Transverse colon (tissue), 4 donors: Measurements from ENCODE around the gene MIDN. TPM values are rescaled to one million over a fixed set of nuclear protein-coding genes. Genes with fewer than 3 reads are reported as not detected.
A peak's percentile ranks its signal among the peaks of the same experiment; 100 is the strongest.

ENCODE experiments used
- DNase-seq: peaks from one replicate; pipeline ENCODE4 v3.0.0-alpha.2; 2019
- H3K27ac ChIP-seq, 4 donors: fragments of 200-600 bp; sonication (generic); 2 replicates each; pipeline ENCODE4 v1.5.1; 2016 to 2018; ENCODE audit warnings: inconsistent platforms in 4 of 4
- H3K27me3 ChIP-seq: fragments of 200-600 bp; sonication (generic); 2 replicates; pipeline ENCODE4 v1.5.1; 2017; ENCODE audit warnings: inconsistent platforms
- H3K36me3 ChIP-seq, 4 donors: fragments of 200-600 bp; sonication (generic); 2 replicates each; pipeline ENCODE4 v1.5.1; 2017 to 2019; ENCODE audit warnings: inconsistent platforms in 4 of 4
- H3K4me1 ChIP-seq, 4 donors: fragments of 200-600 bp; sonication (generic); 2 replicates each; pipeline ENCODE4 v1.5.1; 2017 to 2020; ENCODE audit warnings: inconsistent platforms in 4 of 4
- H3K4me3 ChIP-seq, 4 donors: fragments of 200-600 bp; sonication (generic); 1 replicate in 1 of 4; 2 replicates in 3 of 4; pipeline versions ENCODE4 v1.5.1 to v1.6.1; 2017 to 2019; ENCODE audit warnings: inconsistent platforms in 4 of 4
- H3K9me3 ChIP-seq, 2 donors: fragments of 200-600 bp; sonication (generic); 2 replicates each; pipeline ENCODE4 v1.5.1; 2017 to 2019; ENCODE audit warnings: inconsistent platforms in 2 of 2
- EP300 ChIP-seq: sonication (generic); formaldehyde crosslinking; IDR thresholded peaks from one replicate; pipeline ENCODE4 v1.6.1; 2017; ENCODE audit warnings: antibody characterized with exemption, low read depth
- POLR2A ChIP-seq: fragments of 450-650 bp; IDR thresholded peaks from one replicate; pipeline ENCODE4 v1.6.1; 2016; ENCODE audit warnings: antibody characterized with exemption, mild to moderate bottlenecking, moderate library complexity
- POLR2AphosphoS5 ChIP-seq, 3 donors: sonication (generic); formaldehyde crosslinking; IDR thresholded peaks; one replicate each; pipeline ENCODE4 v1.6.1; 2016; ENCODE audit warnings: antibody characterized with exemption in 3 of 3
- WGBS, 2 donors: methylation state at CpG; one replicate each; pipeline ENCODE4 v1.1.5; 2018; ENCODE audit warnings: low coverage in 1 of 2; 5-methylcytosine and 5-hydroxymethylcytosine counted together
- in situ Hi-C, 4 donors: fragments of 200-750 bp; cut with MboI; loops; one replicate each; pipeline versions ENCODE4 v1.15.0 to v1.15.1; 2017; ENCODE audit warnings: low sequenced_read_pairs in 3 of 4, low pct_ligation_motif_present in 1 of 4, low pct_unique_long_range_greater_than_20kb in 1 of 4
- intact Hi-C: fragments of 100-400 bp; cut with DNase I; formaldehyde crosslinking; loops from one replicate; pipeline ENCODE4 v1.15.1; 2023; ENCODE audit warnings: low total_unique reads
- total RNA-seq, 4 donors: library from RNA; depleted of rRNA; stranded (reverse); fragments of >200 nt; gene quantifications; one replicate each; pipeline ENCODE4 v1.1.0, GENCODE V29; 2016
- TF ChIP-seq, protein P1 (sequence below), 5 experiments: fragments of 200-600 bp in 3 of 5; fragments of 450-650 bp in 2 of 5; sonication (generic) in 3 of 5; IDR thresholded peaks; 1 replicate in 2 of 5; 2 replicates in 3 of 5; pipeline ENCODE4 v1.5.1; 2016 to 2017; ENCODE audit warnings: antibody characterized with exemption in 5 of 5, inconsistent platforms in 3 of 5, mild to moderate bottlenecking in 2 of 5, moderate library complexity in 1 of 5

The MIDN gene
- total RNA-seq, 4 donors from 2014 or later = 89.4 to 379 (median 116) TPM

DNA sequence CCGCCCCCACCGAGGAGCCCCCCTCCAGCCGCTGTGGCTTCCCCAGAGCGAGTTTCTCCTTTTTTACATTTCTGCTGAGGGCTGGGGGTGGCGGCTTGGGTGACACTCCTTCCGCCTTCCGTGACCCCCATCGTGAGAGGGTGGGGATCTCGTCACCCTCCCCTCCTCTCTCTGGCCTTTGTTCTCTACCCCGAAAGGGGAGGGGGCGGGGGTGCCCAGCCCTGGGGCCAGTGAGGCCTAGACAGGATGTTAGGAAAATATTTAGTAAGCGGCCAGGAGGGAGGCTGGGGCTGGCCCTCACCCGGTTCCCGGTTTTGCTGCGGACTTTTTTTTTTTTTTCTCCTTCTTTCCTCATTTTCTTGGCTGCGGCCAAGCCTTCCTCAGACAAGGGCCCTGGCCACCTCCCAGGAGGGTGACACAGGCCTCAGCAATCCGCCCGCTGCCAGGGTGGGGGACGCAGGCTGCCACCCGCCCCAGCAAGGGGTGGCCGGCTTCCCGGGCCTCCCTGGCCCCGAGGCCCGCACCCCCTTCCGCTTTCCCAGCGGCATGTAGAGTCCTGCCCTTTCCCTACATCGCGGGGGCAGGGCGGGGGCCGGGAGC, 3.9 kb downstream of the MIDN start:
- in situ Hi-C loops = no loop called here
- peak overlapping the region; percentile 98 to 99 (median 98) for H3K27ac ChIP-seq
- H3K9me3 ChIP-seq = no peaks in the 10 kb centered on the region
- TF ChIP-seq POLR2A (peak; percentile 14), EP300 (peak; percentile 11), POLR2AphosphoS5 (IDR thresholded peaks at IDR 0.05) (peak; percentile 31 to 78 (median 71))
- TF ChIP-seq, protein P1, sequence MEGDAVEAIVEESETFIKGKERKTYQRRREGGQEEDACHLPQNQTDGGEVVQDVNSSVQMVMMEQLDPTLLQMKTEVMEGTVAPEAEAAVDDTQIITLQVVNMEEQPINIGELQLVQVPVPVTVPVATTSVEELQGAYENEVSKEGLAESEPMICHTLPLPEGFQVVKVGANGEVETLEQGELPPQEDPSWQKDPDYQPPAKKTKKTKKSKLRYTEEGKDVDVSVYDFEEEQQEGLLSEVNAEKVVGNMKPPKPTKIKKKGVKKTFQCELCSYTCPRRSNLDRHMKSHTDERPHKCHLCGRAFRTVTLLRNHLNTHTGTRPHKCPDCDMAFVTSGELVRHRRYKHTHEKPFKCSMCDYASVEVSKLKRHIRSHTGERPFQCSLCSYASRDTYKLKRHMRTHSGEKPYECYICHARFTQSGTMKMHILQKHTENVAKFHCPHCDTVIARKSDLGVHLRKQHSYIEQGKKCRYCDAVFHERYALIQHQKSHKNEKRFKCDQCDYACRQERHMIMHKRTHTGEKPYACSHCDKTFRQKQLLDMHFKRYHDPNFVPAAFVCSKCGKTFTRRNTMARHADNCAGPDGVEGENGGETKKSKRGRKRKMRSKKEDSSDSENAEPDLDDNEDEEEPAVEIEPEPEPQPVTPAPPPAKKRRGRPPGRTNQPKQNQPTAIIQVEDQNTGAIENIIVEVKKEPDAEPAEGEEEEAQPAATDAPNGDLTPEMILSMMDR (IDR thresholded peaks at IDR 0.05) = no peak
- peak; percentile 86 for DNase-seq
- H3K4me1 ChIP-seq = peaks cover 26 to 67% (median 63%) of the 10 kb centered on the region in 4 donors
- 2% methylated on average over 29 of the region's 30 CpGs; no CpG with 5 or more reads in 1 of the 2 donors for WGBS, 2 donors
- no peaks in the 10 kb centered on the region for H3K27me3 ChIP-seq
- peak overlapping the region; percentile 80 to 91 (median 88) for H3K4me3 ChIP-seq
- intact Hi-C loops = no loop called here
- H3K36me3 ChIP-seq = peaks cover 0 to 31% (median 18%) of the 10 kb centered on the region in 4 donors

DNA sequence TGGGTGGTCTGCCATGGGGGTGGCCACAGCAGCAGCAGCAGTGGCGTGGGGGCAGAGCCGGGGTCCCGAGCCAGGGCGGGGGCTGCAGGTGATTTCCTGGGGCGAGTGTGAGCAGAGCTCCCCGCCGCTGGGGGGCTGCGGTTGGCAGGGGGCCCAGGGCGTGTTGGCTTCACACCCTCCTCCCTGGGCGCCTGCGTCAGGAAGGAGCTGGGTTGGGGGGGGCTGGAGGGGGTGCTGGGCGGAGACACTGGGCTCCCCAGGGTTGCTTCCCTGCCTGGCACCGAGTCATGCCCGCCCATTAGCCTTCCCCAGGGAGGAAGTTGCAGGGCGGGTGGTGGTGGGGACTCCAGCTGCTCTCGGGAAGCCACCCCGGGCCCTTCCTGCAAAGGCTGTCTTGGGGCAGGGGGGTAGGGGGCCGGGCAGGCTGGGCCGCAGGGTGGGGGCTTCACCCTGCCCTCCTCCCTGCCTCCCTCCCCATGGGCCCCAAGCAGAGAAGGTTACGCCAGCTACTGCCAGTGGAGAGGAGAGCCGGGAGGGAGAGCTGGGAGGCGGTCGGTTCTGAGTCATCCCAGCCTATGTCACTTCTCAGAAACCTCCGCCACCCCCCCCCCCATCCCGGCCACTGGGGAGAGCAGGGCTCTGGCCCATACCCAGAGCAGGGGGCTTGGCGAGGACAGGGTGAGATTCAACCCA, 4.6 kb downstream of the MIDN start:
- no peaks in the 10 kb centered on the region for H3K9me3 ChIP-seq
- intact Hi-C loops (no loop called here), in situ Hi-C loops (no loop called here)
- H3K27ac ChIP-seq = peak overlapping the region; percentile 98 to 99 (median 98)
- DNase-seq = peak; percentile 91
- H3K27me3 ChIP-seq = no peaks in the 10 kb centered on the region
- 2% methylated on average over 13 of the region's 26 CpGs; no CpG with 5 or more reads in 1 of the 2 donors for WGBS, 2 donors
- H3K4me3 ChIP-seq = peak overlapping the region; percentile 53 to 91 (median 84)
- peaks cover 21 to 67% (median 61%) of the 10 kb centered on the region in 4 donors for H3K4me1 ChIP-seq
- TF ChIP-seq, protein P1 (IDR thresholded peaks at IDR 0.05) = peak in 4 of 5 experiments; percentile 7 to 48 (median 17)
- TF ChIP-seq POLR2AphosphoS5 (IDR thresholded peaks at IDR 0.05) (peak; percentile 50 to 65 (median 52)), POLR2A (peak; percentile 5), EP300 (no peak)
- peaks cover 0 to 34% (median 19%) of the 10 kb centered on the region in 4 donors for H3K36me3 ChIP-seq

DNA sequence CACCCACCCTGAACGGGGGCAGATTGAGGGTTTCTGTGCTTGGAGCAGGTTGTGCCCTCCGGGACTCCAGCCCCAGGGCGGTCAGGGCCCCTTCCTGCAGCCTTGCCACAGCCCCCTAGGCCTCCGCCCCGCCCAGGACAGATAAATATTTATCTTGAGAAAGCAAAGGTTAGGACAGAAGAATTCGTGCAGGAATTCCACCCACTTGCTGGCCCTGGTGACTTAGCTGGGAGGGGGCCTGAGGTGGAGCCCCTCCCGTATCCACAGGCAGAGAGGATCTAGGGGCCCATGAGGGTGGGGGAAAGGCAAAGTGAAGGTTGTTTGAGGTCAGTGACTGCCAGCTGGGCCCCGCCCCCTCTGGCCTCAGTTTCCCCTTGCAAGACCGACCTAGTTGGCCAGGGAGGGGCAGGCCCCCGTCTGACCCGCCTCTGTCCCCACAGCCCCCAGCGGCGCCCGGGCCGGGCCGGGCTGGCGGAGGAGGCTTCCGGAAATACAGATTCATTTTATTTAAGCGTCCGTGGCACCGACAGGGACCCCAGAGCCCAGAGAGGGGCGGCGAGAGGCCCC, 5.2 kb downstream of the MIDN start:
- H3K36me3 ChIP-seq = peaks cover 0 to 34% (median 19%) of the 10 kb centered on the region in 4 donors
- peak; percentile 74 for DNase-seq
- peak in 1 of 3 donors; percentile 20 for TF ChIP-seq POLR2AphosphoS5 (IDR thresholded peaks at IDR 0.05)
- TF ChIP-seq, protein P1 (IDR thresholded peaks at IDR 0.05) = no peak

DNA sequence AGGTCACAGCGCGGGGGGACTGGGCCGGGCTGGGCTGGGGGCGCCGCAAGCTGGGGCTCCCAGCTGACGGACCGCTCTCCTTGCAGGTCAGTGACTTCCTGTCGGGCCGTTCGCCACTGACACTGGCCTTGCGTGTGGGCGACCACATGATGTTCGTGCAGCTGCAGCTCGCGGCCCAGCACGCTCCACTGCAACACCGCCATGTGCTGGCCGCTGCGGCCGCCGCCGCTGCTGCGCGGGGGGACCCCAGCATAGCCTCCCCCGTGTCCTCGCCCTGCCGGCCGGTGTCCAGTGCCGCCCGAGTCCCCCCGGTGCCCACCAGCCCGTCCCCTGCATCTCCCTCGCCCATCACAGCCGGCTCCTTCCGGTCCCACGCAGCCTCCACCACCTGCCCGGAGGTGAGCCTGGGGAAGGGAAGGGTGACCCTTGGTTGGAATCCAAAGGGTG, 5.7 kb downstream of the MIDN start:
- Histone ChIP-seq H3K27ac (peak overlapping the region; percentile 98 to 99 (median 98)), H3K9me3 (no peaks in the 10 kb centered on the region), H3K4me1 (peaks cover 31 to 76% (median 69%) of the 10 kb centered on the region in 4 donors), H3K4me3 (peak overlapping the region in 3 of 4 donors; percentile 10 to 91 (median 87)), H3K36me3 (peaks cover 0 to 34% (median 19%) of the 10 kb centered on the region in 4 donors), H3K27me3 (no peaks in the 10 kb centered on the region)
- TF ChIP-seq, protein P1 (IDR thresholded peaks at IDR 0.05) = no peak
- TF ChIP-seq POLR2AphosphoS5 (IDR thresholded peaks at IDR 0.05) = peak; percentile 15 to 53 (median 18)
- no peak for TF ChIP-seq POLR2A
- DNase-seq = peak; percentile 35
- intact Hi-C loops = no loop called here
- 90% methylated on average over 27 of the region's 37 CpGs; no CpG with 5 or more reads in 1 of the 2 donors for WGBS, 2 donors
- in situ Hi-C loops = no loop called here

More for the DNA sequence above, 5.2 kb downstream of the MIDN start:
- H3K4me1 ChIP-seq = peaks cover 26 to 71% (median 63%) of the 10 kb centered on the region in 4 donors
- H3K27ac ChIP-seq = peak overlapping the region; percentile 98 to 99 (median 98)
- no peaks in the 10 kb centered on the region for H3K9me3 ChIP-seq
- peak overlapping the region; percentile 10 to 91 (median 84) for H3K4me3 ChIP-seq
- H3K27me3 ChIP-seq = no peaks in the 10 kb centered on the region
- WGBS, 2 donors = 33% methylated on average over 18 of the region's 23 CpGs; no CpG with 5 or more reads in 1 of the 2 donors
- intact Hi-C loops = no loop called here
- in situ Hi-C loops = no loop called here
